GM12892 (cell line): ENCODE data around the gene KRTAP3-1.

ENCODE experiments used
- POLR2A ChIP-seq: IDR thresholded peaks from 2 replicates; pipeline ENCODE4 v1.6.1; 2011; ENCODE audit warnings: low read depth, low read length, control low read depth
- POLR2AphosphoS5 ChIP-seq: IDR thresholded peaks from 2 replicates; pipeline ENCODE4 v1.6.1; 2011; ENCODE audit warnings: low read depth, low read length, control low read depth
- TAF1 ChIP-seq: IDR thresholded peaks from 2 replicates; pipeline ENCODE4 v1.6.1; 2011; ENCODE audit warnings: low read depth, mild to moderate bottlenecking, control low read depth, low read length, borderline replicate concordance

- TF ChIP-seq POLR2A, result no peak
- TF ChIP-seq TAF1, result no peak
- TF ChIP-seq POLR2AphosphoS5, result no peak
These were observed 48.6 kb upstream of the KRTAP3-1 start for GRCh38 chr17:41057547-41057946.
